22Rv1 (cell line): ENCODE data around the gene ACSS3.
"Not testable (repeated sequence)": the region's sequence is repeated elsewhere in the genome, so short reads cannot be mapped to it uniquely, and the experiment has no call there.

Experiments
- H3K27ac ChIP-seq: fragments of 450-650 bp; 2 replicates; pipeline ENCODE4 v1.5.1; 2017
- CTCF ChIP-seq: fragments of 450-650 bp; IDR thresholded peaks from 2 replicates; pipeline ENCODE4 v1.5.1; 2017; ENCODE audit warnings: mild to moderate bottlenecking
- ZFX ChIP-seq: fragments of 450-650 bp; IDR thresholded peaks from 2 replicates; pipeline ENCODE4 v1.6.1; 2017; ENCODE audit warnings: antibody characterized with exemption, borderline replicate concordance

The ACSS3 gene

GRCh38 chr12:81208187-81208911, 130.5 kb downstream of the ACSS3 start:
- TF ChIP-seq ZFX (no peak), CTCF (no peak)
- H3K27ac ChIP-seq: no peak overlapping the region

- TF ChIP-seq CTCF (no peak), ZFX (no peak)
- H3K27ac ChIP-seq: no peak overlapping the region
Observed at GRCh38 chr12:81209012-81209411, 131.1 kb downstream of the ACSS3 start.

GRCh38 chr12:81209772-81210225, 131.9 kb downstream of the ACSS3 start:
- not testable (repeated sequence) for H3K27ac ChIP-seq

- H3K27ac ChIP-seq: no peak overlapping the region
- TF ChIP-seq CTCF (no peak), ZFX (no peak)
Observed at GRCh38 chr12:81211306-81211705, 133.4 kb downstream of the ACSS3 start.

- H3K27ac ChIP-seq: no peak overlapping the region
- TF ChIP-seq ZFX (no peak), CTCF (no peak)
Observed at GRCh38 chr12:81212996-81213696, 135.3 kb downstream of the ACSS3 start.

- TF ChIP-seq CTCF (no peak), ZFX (no peak)
- no peak overlapping the region for H3K27ac ChIP-seq
Observed at GRCh38 chr12:81216739-81217138, 138.9 kb downstream of the ACSS3 start.

GRCh38 chr12:81221681-81222080, 143.8 kb downstream of the ACSS3 start:
- no peak overlapping the region for H3K27ac ChIP-seq
- TF ChIP-seq CTCF (no peak), ZFX (no peak)
